K562 treated with DMSO at 1 percent for 24 hours (cell line): ENCODE results near the gene TUBB8B. TPM values are rescaled to one million over a fixed set of nuclear protein-coding genes. Genes with fewer than 3 reads are reported as not detected.

Source experiments
- total RNA-seq: library from RNA; unstranded; fragments of 300-600 nt; gene quantifications from 2 replicates; pipeline ENCODE4 v1.2.3, GENCODE V29; 2022; ENCODE audit warnings: low read depth; ENCODE audit not compliant: insufficient read depth

Gene TUBB8B
- not detected in 2 replicates for total RNA-seq

DNA sequence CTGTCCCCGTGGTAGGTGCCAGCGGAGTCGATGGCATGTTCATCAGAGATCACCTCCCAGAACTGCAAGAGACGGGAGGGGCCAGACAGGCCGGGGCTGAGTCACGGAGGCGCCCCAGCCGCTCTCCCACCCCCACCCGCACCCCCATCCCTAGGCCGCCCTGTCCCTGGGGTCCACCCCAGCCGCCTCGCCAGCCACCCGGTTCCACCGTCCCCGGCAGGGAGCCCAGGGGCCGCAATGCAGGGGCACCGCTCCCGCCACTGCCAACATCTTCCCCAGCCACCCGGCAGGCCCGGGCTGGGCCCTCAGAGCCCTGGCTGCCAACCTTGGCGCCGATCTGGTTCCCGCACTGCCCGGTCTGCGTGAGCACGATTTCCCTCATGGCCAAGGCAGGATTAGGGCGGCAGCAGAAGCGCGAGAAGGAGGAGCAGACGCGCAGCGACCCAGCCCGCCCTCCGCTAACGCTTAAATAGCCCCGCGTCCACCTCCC is at the start of gene TUBB8B:
TUBB8B (minus strand) TSS at position 440 of the 490 bp plus-strand sequence; CDS start at position 382, 58 bp downstream.

Other genes with a start within 250 kb of the TUBB8B start
- 37.4 and 41.4 TPM in 2 replicates for gene USP14, start 108.9 kb upstream of the TUBB8B start, total RNA-seq
- 20.6 and 25.3 TPM in 2 replicates for gene THOC1, start 218.4 kb upstream of the TUBB8B start, total RNA-seq